ENCODE data around the gene RASGRF2. TPM values are rescaled to one million over a fixed set of nuclear protein-coding genes. Genes with fewer than 3 reads are reported as not detected.
A peak's percentile ranks its signal among the peaks of the same experiment; 100 is the strongest.

The RASGRF2 gene
- total RNA-seq, 4 donors from 2014 or later, result 3.6 to 6.3 (median 4.8) TPM

GRCh38 chr5:81067406-81067805, 107.2 kb downstream of the RASGRF2 start:
- Histone ChIP-seq H3K27ac (peak overlapping the region; percentile 26 to 55 (median 40)), H3K9me3 (no peaks in the 10 kb centered on the region), H3K36me3 (no peaks in the 10 kb centered on the region), H3K4me1 (no peaks in the 10 kb centered on the region), H3K4me3 (no peak overlapping the region), H3K27me3 (no peaks in the 10 kb centered on the region)
- DNase-seq, result no peak
- intact Hi-C loops (cut with DNase I; ENCODE audit: low total_unique reads), result no loop called here
- in situ Hi-C loops (cut with MboI; ENCODE audit: low sequenced_read_pairs in 4 of 4), result no loop called here
- TF ChIP-seq POLR2A (IDR thresholded peaks at IDR 0.05), result no peak
- TF ChIP-seq, protein P1, sequence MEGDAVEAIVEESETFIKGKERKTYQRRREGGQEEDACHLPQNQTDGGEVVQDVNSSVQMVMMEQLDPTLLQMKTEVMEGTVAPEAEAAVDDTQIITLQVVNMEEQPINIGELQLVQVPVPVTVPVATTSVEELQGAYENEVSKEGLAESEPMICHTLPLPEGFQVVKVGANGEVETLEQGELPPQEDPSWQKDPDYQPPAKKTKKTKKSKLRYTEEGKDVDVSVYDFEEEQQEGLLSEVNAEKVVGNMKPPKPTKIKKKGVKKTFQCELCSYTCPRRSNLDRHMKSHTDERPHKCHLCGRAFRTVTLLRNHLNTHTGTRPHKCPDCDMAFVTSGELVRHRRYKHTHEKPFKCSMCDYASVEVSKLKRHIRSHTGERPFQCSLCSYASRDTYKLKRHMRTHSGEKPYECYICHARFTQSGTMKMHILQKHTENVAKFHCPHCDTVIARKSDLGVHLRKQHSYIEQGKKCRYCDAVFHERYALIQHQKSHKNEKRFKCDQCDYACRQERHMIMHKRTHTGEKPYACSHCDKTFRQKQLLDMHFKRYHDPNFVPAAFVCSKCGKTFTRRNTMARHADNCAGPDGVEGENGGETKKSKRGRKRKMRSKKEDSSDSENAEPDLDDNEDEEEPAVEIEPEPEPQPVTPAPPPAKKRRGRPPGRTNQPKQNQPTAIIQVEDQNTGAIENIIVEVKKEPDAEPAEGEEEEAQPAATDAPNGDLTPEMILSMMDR (IDR thresholded peaks at IDR 0.05 in 4 of 5, conservative IDR thresholded peaks at IDR 0.05 in 1 of 5), result no peak
- ATAC-seq, result no peak

- Histone ChIP-seq H3K36me3 (no peaks in the 10 kb centered on the region), H3K9me3 (no peaks in the 10 kb centered on the region), H3K27ac (peak overlapping the region; percentile 51 to 73 (median 62)), H3K4me1 (no peaks in the 10 kb centered on the region), H3K27me3 (no peaks in the 10 kb centered on the region), H3K4me3 (no peak overlapping the region)
- no peak for DNase-seq
- intact Hi-C loops (cut with DNase I; ENCODE audit: low total_unique reads) (no loop called here), in situ Hi-C loops (cut with MboI; ENCODE audit: low sequenced_read_pairs in 4 of 4) (no loop called here)
- peak; percentile 19 to 37 for TF ChIP-seq POLR2A (IDR thresholded peaks at IDR 0.05)
- TF ChIP-seq, protein P1 (IDR thresholded peaks at IDR 0.05 in 4 of 5, conservative IDR thresholded peaks at IDR 0.05 in 1 of 5), result no peak
- ATAC-seq, result peak; percentile 64 to 72
These were observed 107.9 kb downstream of the RASGRF2 start for GRCh38 chr5:81068063-81068462.

- intact Hi-C loops (cut with DNase I; ENCODE audit: low total_unique reads), result no loop called here
- H3K27me3 ChIP-seq, result no peaks in the 10 kb centered on the region
- no peaks in the 10 kb centered on the region for H3K36me3 ChIP-seq
- no peak for DNase-seq
- TF ChIP-seq, protein P1 (IDR thresholded peaks at IDR 0.05 in 4 of 5, conservative IDR thresholded peaks at IDR 0.05 in 1 of 5), result no peak
- no peak for TF ChIP-seq POLR2A (IDR thresholded peaks at IDR 0.05)
- H3K4me1 ChIP-seq, result no peaks in the 10 kb centered on the region
- ATAC-seq, result no peak
- in situ Hi-C loops (cut with MboI; ENCODE audit: low sequenced_read_pairs in 4 of 4), result no loop called here
- no peak overlapping the region for H3K4me3 ChIP-seq
- peak overlapping the region; percentile 51 to 73 (median 62) for H3K27ac ChIP-seq
- no peaks in the 10 kb centered on the region for H3K9me3 ChIP-seq
These were observed 108.5 kb downstream of the RASGRF2 start for GRCh38 chr5:81068635-81069034.

GRCh38 chr5:81069990-81070389, 109.8 kb downstream of the RASGRF2 start:
- in situ Hi-C loops (cut with MboI; ENCODE audit: low sequenced_read_pairs in 4 of 4) (no loop called here), intact Hi-C loops (cut with DNase I; ENCODE audit: low total_unique reads) (no loop called here)
- peak overlapping the region in 1 of 4 donors; percentile 72 for H3K27ac ChIP-seq
- no peaks in the 10 kb centered on the region for H3K4me1 ChIP-seq
- H3K4me3 ChIP-seq, result no peak overlapping the region
- H3K27me3 ChIP-seq, result no peaks in the 10 kb centered on the region
- no peaks in the 10 kb centered on the region for H3K36me3 ChIP-seq
- DNase-seq (no peak), ATAC-seq (no peak)
- H3K9me3 ChIP-seq, result no peaks in the 10 kb centered on the region
- TF ChIP-seq, protein P1 (IDR thresholded peaks at IDR 0.05 in 4 of 5, conservative IDR thresholded peaks at IDR 0.05 in 1 of 5), result no peak
- TF ChIP-seq POLR2A (IDR thresholded peaks at IDR 0.05), result no peak
